ENCODE data around the gene HIVEP2. TPM values are rescaled to one million over a fixed set of nuclear protein-coding genes. Genes with fewer than 3 reads are reported as not detected.

The HIVEP2 gene
- total RNA-seq, 2 experiments from 2014 or later, result 45.8 to 49.7 TPM

- H3K27me3 Mint-ChIP-seq, result no peaks in the 10 kb centered on the region
- no peak overlapping the region for H3K4me3 Mint-ChIP-seq
- DNase-seq (no peak), ATAC-seq (ENCODE audit: low read depth) (no peak)
- peaks cover 1% of the 10 kb centered on the region for H3K9me3 Mint-ChIP-seq
- peaks cover 2% of the 10 kb centered on the region for H3K36me3 Mint-ChIP-seq
- POLR2A ChIA-PET, result no interaction called here
- H3K27ac Mint-ChIP-seq, result no peak overlapping the region
- H3K4me1 Mint-ChIP-seq, result peaks cover 4% of the 10 kb centered on the region
Observed at GRCh38 chr6:142954844-142955243, 9.9 kb upstream of the HIVEP2 start.

- POLR2A ChIA-PET, result no interaction called here
- Mint-ChIP-seq H3K27ac (no peak overlapping the region), H3K9me3 (no peaks in the 10 kb centered on the region), H3K4me1 (peaks cover 4% of the 10 kb centered on the region), H3K36me3 (no peaks in the 10 kb centered on the region), H3K27me3 (no peaks in the 10 kb centered on the region), H3K4me3 (no peak overlapping the region)
- ATAC-seq (ENCODE audit: low read depth), result peak; percentile 26
- DNase-seq, result no peak
Observed at GRCh38 chr6:142953373-142954273, 8.6 kb upstream of the HIVEP2 start.

- Mint-ChIP-seq H3K27me3 (no peaks in the 10 kb centered on the region), H3K4me1 (peaks cover 10% of the 10 kb centered on the region), H3K27ac (no peak overlapping the region), H3K9me3 (no peaks in the 10 kb centered on the region), H3K4me3 (no peak overlapping the region), H3K36me3 (no peaks in the 10 kb centered on the region)
- DNase-seq (no peak), ATAC-seq (ENCODE audit: low read depth) (no peak)
- POLR2A ChIA-PET, result interaction anchor here (0.8 kb wide), 1 partner anchor 26 kb away, joined by 3 read pairs; no protein-coding TSS in a partner anchor
Observed at GRCh38 chr6:142952614-142953013, 7.6 kb upstream of the HIVEP2 start.

DNA sequence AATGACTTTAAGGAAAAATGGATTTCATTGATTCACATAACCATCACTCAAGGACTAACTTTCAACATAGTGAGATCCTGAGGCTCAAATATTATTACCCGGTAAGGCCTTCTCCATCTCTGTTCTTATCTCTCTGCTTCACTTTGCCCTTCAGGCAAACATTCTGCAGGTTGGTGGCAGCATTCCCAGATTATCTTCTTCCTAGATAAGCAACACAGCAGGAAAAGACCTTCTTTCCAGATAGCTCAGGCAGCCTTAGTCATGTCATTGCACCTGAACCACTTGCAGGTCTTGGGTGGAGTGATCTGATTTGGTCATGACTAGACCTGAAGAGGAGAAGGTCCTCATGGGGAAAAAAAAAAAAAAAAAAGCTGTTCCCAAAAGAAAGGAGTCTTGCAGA, 5.3 kb upstream of the HIVEP2 start:
- no peak overlapping the region for H3K4me3 Mint-ChIP-seq
- H3K9me3 Mint-ChIP-seq, result no peaks in the 10 kb centered on the region
- ATAC-seq (ENCODE audit: low read depth) (no peak), DNase-seq (no peak)
- POLR2A ChIA-PET, result interaction anchor here (0.5 kb wide), 1 partner anchor 60 kb away, joined by 3 read pairs; no protein-coding TSS in a partner anchor
- no peak overlapping the region for H3K27ac Mint-ChIP-seq
- no peaks in the 10 kb centered on the region for H3K27me3 Mint-ChIP-seq
- peaks cover 12% of the 10 kb centered on the region for H3K4me1 Mint-ChIP-seq
- no peaks in the 10 kb centered on the region for H3K36me3 Mint-ChIP-seq

DNA sequence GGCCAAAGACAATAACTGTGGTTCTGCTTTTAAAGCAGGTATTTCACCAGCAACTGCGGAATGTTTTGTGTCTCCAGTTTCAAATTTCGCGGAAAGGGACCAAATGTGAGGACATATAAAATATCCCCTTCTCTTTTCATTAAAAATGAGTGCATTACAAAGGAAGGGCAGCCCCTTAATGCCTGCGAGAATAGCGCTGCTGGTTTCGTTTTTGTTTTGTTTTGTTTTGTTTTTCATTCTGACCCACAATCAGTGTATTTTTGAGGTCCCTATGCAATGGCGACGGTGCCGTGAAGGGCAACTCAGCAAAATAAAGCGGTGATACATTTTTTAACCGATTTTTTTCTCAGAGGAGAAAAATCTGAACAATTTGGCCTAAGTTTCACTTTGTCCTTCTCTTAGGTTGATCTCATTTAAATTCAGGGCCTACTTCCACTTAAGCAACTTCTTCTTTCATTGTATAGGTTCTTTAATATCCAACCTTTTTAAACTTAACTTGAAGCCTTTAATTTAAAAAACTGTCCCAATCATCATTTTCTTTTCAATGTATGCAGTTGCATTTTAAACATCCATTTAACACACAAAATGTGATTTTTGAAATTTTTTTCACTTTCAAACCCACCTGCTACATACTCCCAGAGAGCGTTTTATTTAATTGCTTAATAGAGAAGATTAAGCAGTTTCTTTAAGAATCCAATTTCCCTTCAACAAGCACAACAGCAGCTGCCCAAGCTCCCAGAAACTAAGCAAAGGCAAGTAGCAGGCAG, 2.9 kb upstream of the HIVEP2 start:
- POLR2A ChIA-PET, result interaction anchor here (0.9 to 2.8 kb wide), 9 partner anchors 17 to 398 kb away, joined by 3 to 45 read pairs (median 5); no protein-coding TSS in a partner anchor
- DNase-seq, result no peak
- Mint-ChIP-seq H3K27ac (peak overlapping the region; percentile 85), H3K27me3 (no peaks in the 10 kb centered on the region), H3K4me1 (peaks cover 21% of the 10 kb centered on the region), H3K36me3 (peaks cover 3% of the 10 kb centered on the region), H3K9me3 (no peaks in the 10 kb centered on the region), H3K4me3 (peak overlapping the region; percentile 85)
- ATAC-seq (ENCODE audit: low read depth), result no peak

- POLR2A ChIA-PET, result interaction anchor here (0.8 to 2.8 kb wide), 22 partner anchors 12 to 503 kb away, joined by 3 to 45 read pairs (median 4); partner anchors contain the start of genes ADAT2 and PEX3
- Mint-ChIP-seq H3K36me3 (peaks cover 3% of the 10 kb centered on the region), H3K27me3 (no peaks in the 10 kb centered on the region), H3K4me1 (peaks cover 27% of the 10 kb centered on the region), H3K4me3 (peak overlapping the region; percentile 94), H3K9me3 (no peaks in the 10 kb centered on the region), H3K27ac (peak overlapping the region; percentile 96)
- ATAC-seq (ENCODE audit: low read depth) (peak; percentile 28), DNase-seq (peak; percentile 80)
Observed at GRCh38 chr6:142946924-142947713, 2.1 kb upstream of the HIVEP2 start.

DNA sequence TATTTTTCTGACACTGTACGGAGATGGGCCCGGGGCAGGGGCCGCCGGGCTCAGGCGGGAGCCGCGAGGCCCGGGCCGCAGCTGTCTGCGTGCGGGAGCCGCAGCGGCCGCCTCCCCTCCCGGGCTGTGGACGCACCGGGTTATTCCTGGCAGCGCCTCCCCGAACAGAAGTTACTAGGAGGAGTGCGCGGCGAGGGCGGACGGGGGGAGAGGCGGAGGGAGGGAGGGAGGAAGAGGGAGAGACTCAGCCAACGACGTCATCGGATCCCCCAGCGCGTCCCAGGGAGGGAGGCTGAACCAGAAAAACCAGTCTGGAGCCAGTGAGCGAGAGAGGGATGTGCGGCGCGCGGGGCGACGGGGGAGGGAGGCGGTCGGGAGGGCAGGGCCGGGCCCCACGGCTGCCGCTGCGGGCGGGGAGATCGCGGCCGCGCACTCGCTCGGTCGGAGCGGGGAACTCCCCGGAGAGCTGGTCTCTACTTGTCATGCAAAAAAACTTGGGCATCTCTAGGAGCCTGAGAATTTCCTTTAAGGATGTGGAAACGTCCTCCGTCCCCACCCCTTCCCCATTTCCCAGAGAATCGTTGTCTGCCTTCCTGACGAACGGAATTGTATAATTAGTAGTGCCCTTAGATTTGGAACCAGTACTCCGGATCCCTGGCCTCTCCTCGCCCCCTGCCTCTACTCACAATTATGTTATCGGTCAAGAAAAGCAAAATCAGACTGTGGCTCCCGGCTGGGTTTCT, 1.4 kb upstream of the HIVEP2 start:
- H3K9me3 Mint-ChIP-seq, result no peaks in the 10 kb centered on the region
- H3K36me3 Mint-ChIP-seq, result peaks cover 3% of the 10 kb centered on the region
- DNase-seq (peak; percentile 82), ATAC-seq (ENCODE audit: low read depth) (peak; percentile 21)
- POLR2A ChIA-PET, result interaction anchor here (0.8 to 2.8 kb wide), 31 partner anchors 9 to 504 kb away, joined by 3 to 45 read pairs (median 4); partner anchors contain the start of genes ADAT2 and PEX3
- H3K27ac Mint-ChIP-seq, result peak overlapping the region; percentile 96
- peak overlapping the region; percentile 94 for H3K4me3 Mint-ChIP-seq
- peaks cover 32% of the 10 kb centered on the region for H3K4me1 Mint-ChIP-seq
- no peaks in the 10 kb centered on the region for H3K27me3 Mint-ChIP-seq

DNA sequence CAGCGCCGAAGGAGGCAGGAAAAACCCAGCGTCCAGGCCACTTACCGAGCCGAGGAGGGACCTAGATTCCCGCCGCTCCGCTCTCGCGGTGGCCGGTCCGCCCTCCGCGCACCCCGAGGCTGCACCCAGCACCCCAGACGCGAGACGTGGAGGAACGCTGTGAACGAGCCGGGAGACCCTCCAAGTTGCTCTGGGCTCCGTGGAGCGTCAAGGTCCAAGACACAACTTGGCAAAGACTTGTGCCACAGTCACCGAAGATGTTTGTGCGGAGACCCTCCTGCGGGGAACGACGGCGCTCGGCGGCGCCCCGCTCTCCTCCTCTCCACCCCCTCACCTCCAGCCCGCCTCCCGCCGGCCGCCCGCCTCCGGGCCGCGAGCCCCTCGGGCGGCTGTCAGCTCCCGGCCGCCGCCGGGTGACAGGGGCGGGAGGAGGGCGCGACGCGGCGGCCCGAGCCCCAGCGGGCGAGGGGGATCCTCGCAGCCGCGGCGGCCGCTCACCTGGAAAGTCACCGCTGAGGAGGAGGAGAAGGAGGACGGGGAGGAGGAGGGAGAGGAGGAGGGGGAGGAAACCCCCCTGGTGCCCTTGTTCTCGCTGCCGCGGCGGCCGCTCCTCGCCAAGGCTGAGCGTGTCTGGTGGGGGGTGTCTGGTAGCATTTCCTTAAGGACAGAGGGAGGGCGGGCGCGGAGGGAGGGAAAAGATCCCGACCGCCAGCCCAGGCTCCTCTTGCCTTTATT, 637 bp upstream of the HIVEP2 start:
- Mint-ChIP-seq H3K27ac (peak overlapping the region; percentile 96), H3K27me3 (no peaks in the 10 kb centered on the region), H3K4me3 (peak overlapping the region; percentile 94), H3K4me1 (peaks cover 40% of the 10 kb centered on the region), H3K36me3 (peaks cover 3% of the 10 kb centered on the region), H3K9me3 (no peaks in the 10 kb centered on the region)
- peak; percentile 10 for ATAC-seq (ENCODE audit: low read depth)
- peak; percentile 81 for DNase-seq
- POLR2A ChIA-PET, result interaction anchor here (0.6 to 2.8 kb wide), 22 partner anchors 8 to 505 kb away, joined by 3 to 45 read pairs (median 4); partner anchors contain the start of genes ADAT2 and PEX3

GRCh38 chr6:142944124-142945048, 590 bp downstream of the HIVEP2 start:
- Mint-ChIP-seq H3K4me1 (peaks cover 46% of the 10 kb centered on the region), H3K4me3 (peak overlapping the region; percentile 100), H3K27me3 (no peaks in the 10 kb centered on the region), H3K27ac (peak overlapping the region; percentile 100), H3K36me3 (peaks cover 3% of the 10 kb centered on the region), H3K9me3 (no peaks in the 10 kb centered on the region)
- DNase-seq (peak; percentile 89), ATAC-seq (ENCODE audit: low read depth) (peak; percentile 41)
- POLR2A ChIA-PET, result interaction anchor here (1.0 to 5.2 kb wide), 24 partner anchors 7 to 506 kb away, joined by 3 to 46 read pairs (median 5); partner anchors contain the start of genes ADAT2 and PEX3

- Mint-ChIP-seq H3K27ac (peak overlapping the region; percentile 100), H3K4me3 (peak overlapping the region; percentile 100), H3K36me3 (peaks cover 3% of the 10 kb centered on the region), H3K4me1 (peaks cover 50% of the 10 kb centered on the region), H3K9me3 (no peaks in the 10 kb centered on the region), H3K27me3 (no peaks in the 10 kb centered on the region)
- ATAC-seq (ENCODE audit: low read depth), result no peak
- peak; percentile 66 for DNase-seq
- POLR2A ChIA-PET, result interaction anchor here (1.0 to 5.2 kb wide), 13 partner anchors 8 to 507 kb away, joined by 3 to 46 read pairs (median 5); partner anchors contain the start of genes ADAT2 and PEX3
Observed at GRCh38 chr6:142943711-142944123, 1.3 kb downstream of the HIVEP2 start.

Measured in activated naive CD8-positive, alpha-beta T cell treated with anti-CD3 and anti-CD28 coated beads, Interleukin-2, amount 10 ng/mL, durations not matched to agents 7 days and 5 days (primary cell).